ENCODE results near the gene KIFAP3.
"Not testable (repeated sequence)": the region's sequence is repeated elsewhere in the genome, so short reads cannot be mapped to it uniquely, and the experiment has no call there.

DNA sequence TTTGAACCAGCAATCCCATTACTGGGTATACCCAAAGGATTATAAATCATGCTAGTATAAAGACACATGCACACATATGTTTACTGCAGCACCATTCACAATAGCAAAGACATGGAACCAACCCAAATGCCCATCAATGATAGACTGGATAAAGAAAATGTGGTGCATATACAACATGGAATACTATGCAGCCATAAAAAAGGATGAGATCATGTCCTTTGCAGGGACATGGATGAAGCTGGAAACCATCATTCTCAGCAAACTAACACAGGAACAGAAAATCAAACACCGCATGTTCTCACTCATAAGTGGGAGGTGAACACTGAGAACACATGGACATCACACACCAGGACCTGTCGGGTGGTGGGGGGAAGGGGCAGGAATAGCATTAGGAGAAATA, 65.8 kb downstream of the KIFAP3 start:
- TF ChIP-seq, protein P1, sequence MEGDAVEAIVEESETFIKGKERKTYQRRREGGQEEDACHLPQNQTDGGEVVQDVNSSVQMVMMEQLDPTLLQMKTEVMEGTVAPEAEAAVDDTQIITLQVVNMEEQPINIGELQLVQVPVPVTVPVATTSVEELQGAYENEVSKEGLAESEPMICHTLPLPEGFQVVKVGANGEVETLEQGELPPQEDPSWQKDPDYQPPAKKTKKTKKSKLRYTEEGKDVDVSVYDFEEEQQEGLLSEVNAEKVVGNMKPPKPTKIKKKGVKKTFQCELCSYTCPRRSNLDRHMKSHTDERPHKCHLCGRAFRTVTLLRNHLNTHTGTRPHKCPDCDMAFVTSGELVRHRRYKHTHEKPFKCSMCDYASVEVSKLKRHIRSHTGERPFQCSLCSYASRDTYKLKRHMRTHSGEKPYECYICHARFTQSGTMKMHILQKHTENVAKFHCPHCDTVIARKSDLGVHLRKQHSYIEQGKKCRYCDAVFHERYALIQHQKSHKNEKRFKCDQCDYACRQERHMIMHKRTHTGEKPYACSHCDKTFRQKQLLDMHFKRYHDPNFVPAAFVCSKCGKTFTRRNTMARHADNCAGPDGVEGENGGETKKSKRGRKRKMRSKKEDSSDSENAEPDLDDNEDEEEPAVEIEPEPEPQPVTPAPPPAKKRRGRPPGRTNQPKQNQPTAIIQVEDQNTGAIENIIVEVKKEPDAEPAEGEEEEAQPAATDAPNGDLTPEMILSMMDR (IDR thresholded peaks at IDR 0.05; ENCODE audit: low read depth, low read length, poor library complexity, severe bottlenecking): not testable (repeated sequence)
- not testable (repeated sequence) for TF ChIP-seq EZH2phosphoT487 (IDR thresholded peaks at IDR 0.05; ENCODE audit: borderline replicate concordance, low read length)
